ENCODE measurements around the gene SENP2.
A peak's percentile ranks its signal among the peaks of the same experiment; 100 is the strongest.
"Not testable (repeated sequence)": the region's sequence is repeated elsewhere in the genome, so short reads cannot be mapped to it uniquely, and the experiment has no call there.

The SENP2 gene

GRCh38 chr3:185585859-185586685 lies at the start of gene SENP2:
SENP2 (plus strand) TSS chr3:185586295; CDS start chr3:185586414, 119 bp downstream.
- DNase-seq: peak; percentile 100

DNA sequence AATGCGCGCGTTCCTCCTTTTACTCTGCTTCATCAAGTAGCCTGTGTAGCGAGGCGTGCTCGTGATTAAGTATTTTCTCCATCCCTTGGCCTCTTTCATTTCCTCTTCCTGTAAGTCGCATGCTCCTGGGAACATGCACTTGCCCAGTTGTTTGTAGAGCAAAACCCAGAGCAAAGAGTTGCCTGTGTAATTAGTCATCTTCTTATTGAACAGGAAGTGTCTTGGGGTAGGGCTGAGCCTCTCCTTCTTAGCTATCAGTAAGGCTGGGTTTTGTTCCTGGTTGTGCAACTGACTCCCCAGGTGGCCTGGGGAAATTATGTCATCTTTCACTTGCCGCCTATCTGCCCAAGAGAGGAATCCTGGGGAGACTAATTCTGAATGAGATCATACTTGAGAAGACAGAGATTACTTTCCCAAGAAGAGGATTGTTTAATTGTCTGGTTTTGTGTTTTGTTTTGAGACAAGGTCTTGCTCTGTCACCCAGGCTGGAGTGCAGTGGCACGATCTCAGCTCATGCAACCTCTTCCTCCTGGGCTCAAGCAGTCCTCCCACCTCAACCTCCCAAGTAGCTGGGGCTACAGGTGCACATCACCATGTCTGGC lies 48.6 kb upstream of the SENP2 start:
- DNase-seq: peak; percentile 65

- no peak for DNase-seq
Observed at GRCh38 chr3:185539934-185540333, 46.2 kb upstream of the SENP2 start.

- no peak for DNase-seq
Observed at GRCh38 chr3:185540695-185541094, 45.4 kb upstream of the SENP2 start.

- no peak for DNase-seq
Observed at GRCh38 chr3:185549122-185549521, 37.0 kb upstream of the SENP2 start.

GRCh38 chr3:185549651-185550111 lies 36.4 kb upstream of the SENP2 start:
- no peak for DNase-seq

- no peak for DNase-seq
Observed at GRCh38 chr3:185552358-185552877, 33.7 kb upstream of the SENP2 start, which contains the start of gene LIPH. LIPH (minus strand) TSS chr3:185552588; CDS start chr3:185552471, 117 bp downstream.

DNA sequence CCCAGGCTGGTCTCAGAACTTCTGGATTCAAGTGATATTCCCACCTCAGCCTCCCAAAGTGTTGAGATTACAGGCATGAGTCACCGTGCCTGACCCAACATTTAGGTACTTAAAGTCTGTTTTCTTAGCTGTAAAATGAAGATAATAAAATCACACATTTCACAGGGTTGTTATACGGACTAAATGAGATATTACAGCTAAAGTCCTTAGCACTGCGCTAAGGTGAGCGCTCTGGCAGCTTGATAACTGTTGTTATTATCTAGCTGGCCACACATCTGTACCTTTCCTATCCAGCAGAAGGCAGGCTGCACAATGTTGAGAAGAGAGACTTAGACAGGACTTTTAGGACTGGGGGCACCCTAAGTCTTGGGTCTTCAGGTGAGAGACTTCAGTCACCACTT lies 31.0 kb upstream of the SENP2 start:
- no peak for DNase-seq

DNA sequence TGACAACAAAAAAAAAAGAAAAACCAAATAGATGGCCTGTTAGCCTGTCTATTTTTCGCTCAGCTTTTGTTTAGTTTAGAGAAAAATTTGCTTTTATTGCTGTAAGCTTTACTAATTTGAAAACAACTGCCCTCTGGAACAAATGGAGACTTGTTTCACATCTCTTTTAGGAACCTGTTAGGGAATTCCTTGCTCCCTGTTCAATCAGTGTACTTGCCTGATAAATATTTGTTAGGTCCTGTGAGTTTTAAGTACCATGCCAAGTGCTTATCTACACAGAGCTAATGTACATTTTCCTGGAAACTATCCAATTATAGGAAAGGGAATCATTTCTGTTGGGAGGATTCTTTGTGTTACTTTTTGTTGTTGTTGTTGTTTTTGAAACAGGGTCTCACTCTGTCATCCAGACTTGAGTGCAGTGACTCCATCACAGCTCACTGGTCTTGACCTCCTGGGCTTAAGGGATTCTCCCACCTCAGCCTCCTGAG lies 30.2 kb upstream of the SENP2 start:
- DNase-seq: no peak

GRCh38 chr3:185556640-185557039 lies 29.5 kb upstream of the SENP2 start:
- DNase-seq: not testable (repeated sequence)

DNA sequence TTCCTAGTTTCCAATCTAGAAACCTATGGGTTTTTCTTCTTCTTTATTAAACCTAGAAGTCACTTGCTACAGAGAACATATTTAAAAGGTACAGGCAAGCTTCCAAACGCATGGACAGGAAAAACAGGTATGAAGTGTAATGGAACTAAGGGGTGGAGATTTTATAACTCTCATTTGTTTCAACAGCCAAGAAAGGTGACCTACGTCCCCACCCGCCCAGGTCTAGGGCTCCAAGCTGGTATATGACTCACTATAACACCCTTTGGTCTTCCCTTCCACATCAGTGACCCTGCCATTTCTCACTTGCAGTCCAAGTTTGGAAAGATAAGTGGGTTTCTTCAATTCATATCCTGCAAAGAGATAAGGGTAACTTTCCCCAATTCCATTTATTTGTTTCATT lies 27.7 kb upstream of the SENP2 start:
- no peak for DNase-seq

- no peak for DNase-seq
Observed at GRCh38 chr3:185559706-185560090, 26.4 kb upstream of the SENP2 start.

DNA sequence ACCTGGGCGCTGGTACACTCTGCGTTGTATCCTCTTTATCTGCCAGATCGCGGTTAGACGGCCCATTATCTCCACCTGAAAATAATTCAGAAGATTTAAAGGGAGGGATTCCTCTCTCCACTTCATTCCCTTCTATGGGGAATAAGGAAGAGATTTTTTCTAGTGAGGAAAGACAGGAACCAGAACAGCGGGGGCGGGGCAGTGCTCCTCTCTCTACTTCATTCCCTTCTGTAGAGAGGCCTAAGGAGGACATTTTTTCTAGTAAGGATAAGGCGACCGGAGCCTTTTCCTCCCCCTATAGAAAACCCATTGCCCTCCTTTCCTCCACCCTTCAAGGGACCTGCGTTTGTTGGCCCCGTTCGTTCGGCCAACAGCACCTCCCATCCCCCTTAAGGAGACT lies 25.4 kb upstream of the SENP2 start:
- no peak for DNase-seq

- DNase-seq: peak; percentile 9
Observed at GRCh38 chr3:185561374-185561943, 24.6 kb upstream of the SENP2 start.

GRCh38 chr3:185561958-185562357 lies 24.1 kb upstream of the SENP2 start:
- no peak for DNase-seq

GRCh38 chr3:185572183-185572582 lies 13.9 kb upstream of the SENP2 start:
- no peak for DNase-seq

DNA sequence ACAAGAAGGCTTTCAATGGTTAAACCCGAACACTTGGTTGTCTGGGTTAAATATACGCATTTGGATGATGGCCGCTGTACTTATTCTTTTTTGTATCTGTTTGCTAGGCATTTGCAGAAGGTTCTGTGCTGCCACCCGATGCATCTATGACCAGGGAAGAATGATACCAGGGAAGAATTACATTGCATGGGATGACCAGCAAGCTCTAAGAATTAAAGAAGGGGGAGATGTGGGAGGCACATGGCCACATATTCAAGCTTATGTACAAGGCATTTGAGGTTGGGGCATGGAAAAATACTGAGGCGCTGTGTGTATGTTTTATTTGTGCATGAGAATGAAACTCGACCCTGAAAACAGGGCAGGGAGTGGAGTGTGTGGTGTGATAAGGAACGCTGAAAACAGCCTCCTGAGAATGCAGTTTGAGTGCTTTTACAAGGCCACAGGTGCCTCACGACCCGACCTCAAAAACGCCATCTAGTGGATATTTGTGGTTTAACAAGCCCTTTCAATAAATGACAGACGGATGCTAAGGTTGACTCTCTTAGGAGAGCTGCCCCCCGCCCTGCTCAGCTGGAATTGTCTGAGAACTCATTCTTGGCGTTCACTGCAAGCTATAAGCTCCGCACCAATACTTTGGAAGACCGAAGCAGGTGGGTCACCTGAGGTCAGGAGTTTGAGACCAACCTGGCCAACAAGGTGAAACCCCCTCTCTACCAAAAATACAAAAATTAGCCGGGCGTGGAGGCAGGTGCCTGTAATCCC lies 10.8 kb upstream of the SENP2 start:
- DNase-seq: peak; percentile 30

- DNase-seq: no peak
Observed at GRCh38 chr3:185582236-185582635, 3.9 kb upstream of the SENP2 start.

DNA sequence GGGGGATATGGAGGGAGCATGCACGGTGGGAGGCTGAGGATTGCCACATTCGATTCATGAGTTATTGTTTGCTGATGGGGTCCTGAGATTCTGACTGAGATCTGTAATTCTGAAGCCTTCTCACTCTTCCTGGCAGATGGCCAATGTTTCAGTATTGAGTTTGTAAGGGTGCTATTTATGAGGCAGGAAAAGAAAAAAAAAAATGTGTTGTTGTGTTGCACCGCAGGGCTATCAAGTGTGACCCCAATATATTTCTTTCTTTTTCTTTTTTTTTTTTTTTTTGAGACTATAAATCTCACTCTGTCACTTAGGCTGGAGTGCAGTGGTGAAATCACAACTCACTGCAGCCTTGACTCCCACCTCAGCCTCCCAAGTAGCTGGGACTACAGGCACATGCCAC lies 3.2 kb upstream of the SENP2 start:
- no peak for DNase-seq

- no peak for DNase-seq
Observed at GRCh38 chr3:185583925-185584324, 2.2 kb upstream of the SENP2 start.

GRCh38 chr3:185584686-185585085 lies 1.4 kb upstream of the SENP2 start:
- no peak for DNase-seq

DNA sequence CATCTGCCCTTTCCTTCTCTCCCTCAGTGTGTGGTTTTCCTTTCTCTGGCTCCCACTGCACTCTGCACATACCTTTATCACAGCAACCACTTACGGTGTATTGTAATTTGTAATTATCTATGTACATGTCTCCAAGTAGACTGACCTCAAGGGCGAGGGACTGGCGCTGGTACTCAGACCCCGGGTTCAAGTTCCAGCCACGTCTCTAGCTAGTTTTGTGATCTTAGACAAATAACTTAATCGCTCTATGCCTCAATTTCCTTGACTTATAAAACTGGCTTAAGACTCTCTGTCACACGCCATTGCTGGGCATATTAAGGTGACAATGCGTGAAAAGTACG lies 607 bp upstream of the SENP2 start:
- DNase-seq: no peak

- no peak for DNase-seq
Observed at GRCh38 chr3:185586686-185587039, 568 bp downstream of the SENP2 start.
